SHP77 (cell line): Measurements from ENCODE around the gene ZNF22.

Experiments
- DNase-seq, 2 experiments: peaks; one replicate each; lab custom pipeline; 2025; lab: John Stamatoyannopoulos, UW

The ZNF22 gene

GRCh38 chr10:45015590-45015989 lies 14.9 kb downstream of the ZNF22 start:
- DNase-seq: no peak

DNA sequence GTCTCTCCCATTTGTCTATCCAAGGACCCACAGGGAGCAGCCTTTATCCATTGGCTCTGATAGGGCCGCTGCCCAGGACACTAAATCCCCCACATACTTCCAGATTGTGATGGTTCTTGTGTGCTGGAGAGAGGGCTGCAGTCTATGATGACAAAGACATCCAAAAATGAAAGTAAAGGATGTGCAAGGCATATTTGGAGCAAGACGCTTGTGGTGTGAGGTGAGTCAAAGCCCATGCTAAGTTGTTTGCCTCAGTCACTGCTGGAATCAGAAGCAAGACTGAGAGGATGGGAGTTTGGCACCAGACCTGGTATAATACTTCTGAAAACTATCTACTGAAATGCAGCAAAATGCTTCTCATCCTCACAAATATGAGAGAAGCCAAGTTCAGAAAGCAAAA lies 22.7 kb downstream of the ZNF22 start:
- no peak for DNase-seq

DNA sequence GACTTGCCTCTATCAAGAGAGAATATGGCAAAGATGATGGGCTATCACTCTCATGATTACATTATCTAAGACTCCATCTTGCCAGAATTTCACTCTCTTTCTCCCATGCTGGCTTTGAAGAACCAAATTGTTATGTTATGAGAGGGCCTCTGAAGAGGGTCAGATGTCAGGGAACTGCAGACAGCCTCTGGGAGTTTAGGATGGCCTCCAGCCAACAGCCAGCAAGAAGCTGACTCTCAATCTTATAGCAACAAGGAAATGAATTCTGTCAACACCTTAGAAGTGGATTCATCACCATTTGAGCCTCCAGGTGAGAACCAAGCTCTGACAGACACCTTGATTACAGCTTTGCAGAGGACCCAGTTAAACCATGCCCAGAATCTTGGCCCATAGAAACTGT lies 33.6 kb downstream of the ZNF22 start:
- no peak for DNase-seq

DNA sequence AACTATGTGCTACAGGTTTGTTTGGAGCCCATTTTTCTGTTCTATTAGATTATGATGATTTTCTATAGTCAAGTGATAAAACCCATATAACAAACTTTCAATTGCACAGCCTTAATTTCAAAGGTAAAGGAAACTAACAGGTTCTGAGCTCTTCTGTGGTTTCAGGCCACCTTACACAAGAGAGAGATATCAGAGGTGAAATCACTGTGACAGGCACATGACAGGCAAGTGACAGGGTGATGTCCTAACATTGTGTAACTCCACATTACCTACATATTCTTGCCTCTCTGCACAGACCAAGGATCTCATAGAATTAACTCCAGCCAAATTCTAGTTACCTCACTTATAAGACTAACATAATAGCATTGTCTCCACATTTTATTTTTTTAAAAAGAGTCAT lies 35.0 kb downstream of the ZNF22 start:
- DNase-seq: no peak

DNA sequence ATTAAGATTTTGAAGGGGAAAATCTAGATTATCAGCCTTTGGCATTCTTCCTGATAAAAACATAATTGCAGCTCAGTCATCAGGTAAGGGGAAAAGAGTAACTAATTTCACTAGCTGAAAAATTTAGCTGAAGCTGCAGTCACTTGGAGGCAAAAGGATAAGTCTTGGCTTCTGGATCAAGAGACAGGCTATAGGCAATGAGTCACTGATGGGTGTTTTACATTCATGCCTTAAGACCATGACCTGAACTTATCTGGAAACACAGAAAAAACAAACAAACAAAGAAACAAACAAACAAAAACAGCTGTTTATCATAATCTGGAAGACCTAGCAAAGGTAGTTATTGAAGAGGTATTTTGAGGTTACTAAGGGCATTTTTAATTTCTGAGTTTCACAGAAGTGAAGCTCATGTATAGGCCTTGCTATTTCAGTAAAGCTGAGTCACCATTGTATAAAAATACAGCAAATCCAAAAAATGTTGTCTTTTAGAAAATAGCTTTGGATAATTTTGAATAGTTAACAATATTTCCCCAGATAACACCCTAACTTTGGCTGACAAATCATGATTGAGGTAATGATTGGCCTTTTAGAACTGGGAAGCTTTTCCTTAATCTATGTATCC lies 40.3 kb downstream of the ZNF22 start:
- no peak for DNase-seq

GRCh38 chr10:45044290-45044689 lies 43.6 kb downstream of the ZNF22 start:
- DNase-seq: no peak

GRCh38 chr10:45050551-45051235 lies 50.0 kb downstream of the ZNF22 start:
- no peak for DNase-seq

DNA sequence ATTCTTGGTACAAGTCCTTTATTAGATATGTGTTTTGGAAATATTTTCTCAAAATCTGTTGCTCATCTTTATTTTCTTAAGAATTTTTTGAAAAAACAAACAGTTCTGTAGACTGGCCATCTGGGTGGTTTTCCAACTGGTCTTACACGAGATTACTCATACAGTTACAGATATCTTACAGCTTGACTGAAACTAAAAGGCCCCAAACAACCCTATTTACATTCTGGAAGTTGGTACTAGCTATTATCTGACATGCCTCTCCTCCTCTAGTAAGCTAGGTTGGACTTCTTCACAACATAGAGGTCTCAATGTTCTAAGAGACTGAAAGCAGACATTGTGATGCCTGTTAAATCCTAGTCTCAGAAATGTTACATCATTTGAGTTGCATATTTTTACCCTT lies 52.0 kb downstream of the ZNF22 start:
- no peak for DNase-seq

- DNase-seq: no peak
Observed at GRCh38 chr10:45053569-45054100, 52.9 kb downstream of the ZNF22 start.
